NT2/D1 (cell line): ENCODE data around the gene DNAI1.

Experiments
- SUZ12 ChIP-seq: IDR thresholded peaks from 2 replicates; pipeline ENCODE4 v1.6.1; 2011; ENCODE audit not compliant: insufficient read length, insufficient read depth; ENCODE audit errors: extremely low read depth
- YY1 ChIP-seq: IDR thresholded peaks from 2 replicates; pipeline ENCODE4 v1.6.1; 2011; ENCODE audit not compliant: insufficient read length, insufficient read depth

GRCh38 chr9:34536685-34537084 lies 78.1 kb downstream of the DNAI1 start:
- TF ChIP-seq SUZ12 (no peak), YY1 (no peak)
